AG04450 (cell line): ENCODE measurements around the gene ABCB8. TPM values are rescaled to one million over a fixed set of nuclear protein-coding genes. Genes with fewer than 3 reads are reported as not detected.

ENCODE experiments used
- CTCF ChIA-PET: fragments of 300-600, 350-600 bp; formaldehyde crosslinking; extraction: SDS; loops from one replicate; lab custom pipeline; 2022; ENCODE audit warnings: antibody characterized with exemption, inconsistent platforms; lab: Charles Lee
- POLR2A ChIA-PET: fragments of 350-600 bp; formaldehyde crosslinking; extraction: SDS; loops from one replicate; lab custom pipeline; 2021; ENCODE audit warnings: antibody characterized with exemption, inconsistent platforms; lab: Yijun Ruan, JAX
- DNase-seq: peaks from one replicate; pipeline ENCODE4 v3.0.0-alpha.2; 2011; ENCODE audit warnings: low read depth, low spot score
- H3K27ac ChIP-seq: one replicate; pipeline ENCODE4 v1.5.1; 2012; ENCODE audit warnings: low read depth, low read length, control low read depth
- H3K27me3 ChIP-seq: one replicate; pipeline ENCODE4 v1.6.0; 2012; ENCODE audit warnings: low read length; ENCODE audit not compliant: control insufficient read depth, insufficient read depth
- H3K4me3 ChIP-seq: 2 replicates; pipeline ENCODE4 v1.5.1; 2011; ENCODE audit warnings: mild to moderate bottlenecking, low read depth, low read length, control low read depth
- H3K9me3 ChIP-seq: 2 replicates; pipeline ENCODE4 v1.5.1; 2012; ENCODE audit warnings: low read length; ENCODE audit not compliant: control insufficient read depth, insufficient read depth
- polyA plus RNA-seq: library from polyadenylated mRNA; depleted of rRNA; stranded (reverse); fragments of >200 nt; gene quantifications from 2 replicates; pipeline ENCODE4 v1.2.3, GENCODE V29; 2011
- TF ChIP-seq, protein P1 (sequence below): IDR thresholded peaks from 2 replicates; pipeline ENCODE4 v1.5.1; 2011; ENCODE audit warnings: low read depth, low read length, control low read depth, inconsistent platforms

ABCB8 gene
- polyA plus RNA-seq, 1 experiment, result 10.7 TPM

DNA sequence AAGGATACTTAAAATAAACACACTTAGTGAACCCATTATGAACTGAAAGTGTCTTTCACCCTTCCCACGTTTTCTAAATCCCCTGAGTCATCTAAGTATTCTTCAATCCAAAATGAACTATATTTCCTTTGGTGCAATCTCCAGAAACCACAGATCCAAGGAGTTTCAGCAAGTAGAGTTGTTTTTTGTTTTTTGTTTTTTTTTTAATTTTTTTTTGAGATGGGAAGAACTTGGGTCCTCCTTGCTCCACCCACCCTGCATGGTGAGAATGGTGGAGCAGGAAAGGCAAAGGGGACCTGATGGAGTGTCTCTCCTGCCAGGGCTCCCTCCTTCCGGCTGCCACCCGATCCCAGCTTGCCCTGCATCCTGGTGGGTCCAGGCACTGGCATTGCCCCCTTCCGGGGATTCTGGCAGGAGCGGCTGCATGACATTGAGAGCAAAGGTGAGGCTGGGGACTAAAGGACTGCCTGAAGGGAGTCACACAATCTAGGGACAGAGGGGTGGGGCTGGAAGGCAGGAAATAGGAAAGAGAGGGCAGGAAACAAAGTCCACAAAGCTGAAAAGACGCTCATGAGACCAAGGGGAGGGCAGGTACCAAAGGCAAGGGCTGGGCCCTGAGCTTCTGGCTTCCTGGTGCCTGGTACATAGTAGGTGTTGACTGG, 16.1 kb upstream of the ABCB8 start:
- POLR2A ChIA-PET, result no interaction called here
- peaks cover 9% of the 10 kb centered on the region; the same call in 1 of the 2 replicates for H3K9me3 ChIP-seq
- no peak for DNase-seq
- no peak overlapping the region for H3K27ac ChIP-seq
- TF ChIP-seq, protein P1, sequence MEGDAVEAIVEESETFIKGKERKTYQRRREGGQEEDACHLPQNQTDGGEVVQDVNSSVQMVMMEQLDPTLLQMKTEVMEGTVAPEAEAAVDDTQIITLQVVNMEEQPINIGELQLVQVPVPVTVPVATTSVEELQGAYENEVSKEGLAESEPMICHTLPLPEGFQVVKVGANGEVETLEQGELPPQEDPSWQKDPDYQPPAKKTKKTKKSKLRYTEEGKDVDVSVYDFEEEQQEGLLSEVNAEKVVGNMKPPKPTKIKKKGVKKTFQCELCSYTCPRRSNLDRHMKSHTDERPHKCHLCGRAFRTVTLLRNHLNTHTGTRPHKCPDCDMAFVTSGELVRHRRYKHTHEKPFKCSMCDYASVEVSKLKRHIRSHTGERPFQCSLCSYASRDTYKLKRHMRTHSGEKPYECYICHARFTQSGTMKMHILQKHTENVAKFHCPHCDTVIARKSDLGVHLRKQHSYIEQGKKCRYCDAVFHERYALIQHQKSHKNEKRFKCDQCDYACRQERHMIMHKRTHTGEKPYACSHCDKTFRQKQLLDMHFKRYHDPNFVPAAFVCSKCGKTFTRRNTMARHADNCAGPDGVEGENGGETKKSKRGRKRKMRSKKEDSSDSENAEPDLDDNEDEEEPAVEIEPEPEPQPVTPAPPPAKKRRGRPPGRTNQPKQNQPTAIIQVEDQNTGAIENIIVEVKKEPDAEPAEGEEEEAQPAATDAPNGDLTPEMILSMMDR, result no peak
- H3K27me3 ChIP-seq, result peaks cover 8% of the 10 kb centered on the region
- H3K4me3 ChIP-seq, result no peak overlapping the region
- CTCF ChIA-PET, result interaction anchor here (0.7 to 3.3 kb wide), 12 partner anchors 9 to 158 kb away, joined by 3 to 13 read pairs (median 4); no protein-coding TSS in a partner anchor

DNA sequence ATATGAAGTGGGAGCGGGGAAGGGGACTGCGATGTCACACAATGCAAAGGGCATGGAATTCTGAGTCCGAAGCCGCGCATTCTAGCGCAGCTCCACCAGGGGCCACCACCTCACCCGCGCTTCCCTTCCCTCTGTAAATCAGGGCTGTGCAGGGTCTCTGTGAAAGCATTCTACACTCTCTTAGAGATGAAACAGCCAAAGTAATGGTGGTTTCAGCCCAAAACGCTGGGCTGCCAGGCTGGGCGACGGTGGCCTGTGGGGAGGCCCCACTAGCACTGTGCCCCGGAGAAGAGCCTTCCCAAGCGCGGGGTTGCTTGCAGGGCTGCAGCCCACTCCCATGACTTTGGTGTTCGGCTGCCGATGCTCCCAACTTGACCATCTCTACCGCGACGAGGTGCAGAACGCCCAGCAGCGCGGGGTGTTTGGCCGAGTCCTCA, 15.3 kb upstream of the ABCB8 start:
- ChIA-PET CTCF (interaction anchor here (1.0 to 3.3 kb wide), 8 partner anchors 8 to 158 kb away, joined by 3 to 13 read pairs (median 4); no protein-coding TSS in a partner anchor), POLR2A (interaction anchor here (0.9 kb wide), 1 partner anchor 34 kb away, joined by 3 read pairs; no protein-coding TSS in a partner anchor)
- TF ChIP-seq, protein P1, result peak; percentile 68
- Histone ChIP-seq H3K27ac (no peak overlapping the region), H3K27me3 (peaks cover 15% of the 10 kb centered on the region), H3K9me3 (peaks cover 9% of the 10 kb centered on the region; the same call in 1 of the 2 replicates), H3K4me3 (no peak overlapping the region)
- no peak for DNase-seq

DNA sequence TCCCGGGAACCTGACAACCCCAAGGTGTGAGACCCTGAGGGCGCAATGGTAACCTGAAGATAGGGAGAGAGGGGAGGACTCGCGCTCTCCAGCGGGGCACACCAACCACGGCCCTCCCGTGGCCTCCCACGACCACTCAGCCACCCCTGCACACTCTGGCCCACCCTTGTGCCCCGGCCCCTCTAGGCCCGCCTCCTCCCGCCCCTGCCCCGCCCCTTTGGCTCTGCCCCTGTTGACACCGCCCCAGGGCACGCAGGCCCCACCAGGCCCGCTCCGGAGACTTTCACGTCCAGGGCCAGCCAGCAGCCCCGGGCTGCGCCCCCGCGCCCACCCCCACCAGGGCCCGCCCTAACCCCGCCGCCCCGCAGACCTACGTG, 14.9 kb upstream of the ABCB8 start:
- Histone ChIP-seq H3K27me3 (peaks cover 19% of the 10 kb centered on the region), H3K27ac (no peak overlapping the region), H3K4me3 (peak overlapping the region; percentile 25; the same call in 1 of the 2 replicates), H3K9me3 (peaks cover 9% of the 10 kb centered on the region; the same call in 1 of the 2 replicates)
- TF ChIP-seq, protein P1, result no peak
- DNase-seq, result no peak
- ChIA-PET POLR2A (interaction anchor here (0.6 to 0.9 kb wide), 2 partner anchors 34 to 45 kb away, joined by 3 read pairs; no protein-coding TSS in a partner anchor), CTCF (interaction anchor here (0.7 to 0.8 kb wide), 3 partner anchors 50 to 233 kb away, joined by 5 to 6 read pairs (median 5); no protein-coding TSS in a partner anchor)

DNA sequence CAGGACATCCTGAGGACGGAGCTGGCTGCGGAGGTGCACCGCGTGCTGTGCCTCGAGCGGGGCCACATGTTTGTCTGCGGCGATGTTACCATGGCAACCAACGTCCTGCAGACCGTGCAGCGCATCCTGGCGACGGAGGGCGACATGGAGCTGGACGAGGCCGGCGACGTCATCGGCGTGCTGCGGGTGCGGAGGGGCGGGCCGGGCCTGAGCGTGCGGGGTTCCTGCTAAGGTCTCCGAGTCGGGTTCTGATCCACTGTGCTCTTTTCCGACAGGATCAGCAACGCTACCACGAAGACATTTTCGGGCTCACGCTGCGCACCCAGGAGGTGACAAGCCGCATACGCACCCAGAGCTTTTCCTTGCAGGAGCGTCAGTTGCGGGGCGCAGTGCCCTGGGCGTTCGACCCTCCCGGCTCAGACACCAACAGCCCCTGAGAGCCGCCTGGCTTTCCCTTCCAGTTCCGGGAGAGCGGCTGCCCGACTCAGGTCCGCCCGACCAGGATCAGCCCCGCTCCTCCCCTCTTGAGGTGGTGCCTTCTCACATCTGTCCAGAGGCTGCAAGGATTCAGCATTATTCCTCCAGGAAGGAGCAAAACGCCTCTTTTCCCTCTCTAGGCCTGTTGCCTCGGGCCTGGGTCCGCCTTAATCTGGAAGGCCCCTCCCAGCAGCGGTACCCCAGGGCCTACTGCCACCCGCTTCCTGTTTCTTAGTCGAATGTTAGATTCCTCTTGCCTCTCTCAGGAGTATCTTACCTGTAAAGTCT, 14.3 kb upstream of the ABCB8 start:
- Histone ChIP-seq H3K27ac (no peak overlapping the region), H3K27me3 (peaks cover 22% of the 10 kb centered on the region), H3K9me3 (peaks cover 5% of the 10 kb centered on the region; the same call in 1 of the 2 replicates), H3K4me3 (peak overlapping the region; percentile 25; the same call in 1 of the 2 replicates)
- ChIA-PET CTCF (interaction anchor here (0.7 to 0.8 kb wide), 3 partner anchors 51 to 234 kb away, joined by 5 to 6 read pairs (median 5); no protein-coding TSS in a partner anchor), POLR2A (interaction anchor here (0.6 to 0.9 kb wide), 2 partner anchors 33 to 45 kb away, joined by 3 read pairs; no protein-coding TSS in a partner anchor)
- TF ChIP-seq, protein P1, result no peak
- DNase-seq, result no peak
